Activated CD4-positive, alpha-beta T cell treated with anti-CD3 and anti-CD28 coated beads, Interleukin-2, amount 50 U/mL, for 1 hour (primary cell): ENCODE data around the gene ZNF648.
"Not testable (repeated sequence)": the region's sequence is repeated elsewhere in the genome, so short reads cannot be mapped to it uniquely, and the experiment has no call there.

Source experiments
- DNase-seq: peaks from one replicate; pipeline ENCODE4 v3.0.0-alpha.2; 2020

ZNF648 gene, protein sequence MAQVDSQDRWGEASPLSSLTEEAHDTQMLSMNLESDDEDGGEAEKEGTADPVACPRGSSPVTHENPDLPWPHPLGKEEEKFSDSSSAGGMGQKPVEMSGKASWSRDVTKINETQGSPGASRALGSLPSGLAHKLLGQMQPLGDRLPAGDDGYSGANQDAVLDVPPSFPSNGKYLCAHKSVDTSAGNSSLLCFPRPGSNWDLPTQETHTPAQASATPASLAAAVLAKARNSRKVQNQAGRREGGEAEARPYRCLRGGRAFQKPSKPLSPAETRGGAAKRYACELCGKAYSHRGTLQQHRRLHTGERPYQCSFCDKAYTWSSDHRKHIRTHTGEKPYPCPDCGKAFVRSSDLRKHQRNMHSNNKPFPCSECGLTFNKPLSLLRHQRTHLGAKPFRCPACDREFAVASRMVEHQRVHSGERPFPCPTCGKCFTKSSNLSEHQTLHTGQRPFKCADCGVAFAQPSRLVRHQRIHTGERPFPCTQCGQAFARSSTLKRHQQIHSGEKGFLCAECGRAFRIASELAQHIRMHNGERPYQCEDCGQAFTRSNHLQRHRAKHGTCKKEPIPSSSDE

DNA sequence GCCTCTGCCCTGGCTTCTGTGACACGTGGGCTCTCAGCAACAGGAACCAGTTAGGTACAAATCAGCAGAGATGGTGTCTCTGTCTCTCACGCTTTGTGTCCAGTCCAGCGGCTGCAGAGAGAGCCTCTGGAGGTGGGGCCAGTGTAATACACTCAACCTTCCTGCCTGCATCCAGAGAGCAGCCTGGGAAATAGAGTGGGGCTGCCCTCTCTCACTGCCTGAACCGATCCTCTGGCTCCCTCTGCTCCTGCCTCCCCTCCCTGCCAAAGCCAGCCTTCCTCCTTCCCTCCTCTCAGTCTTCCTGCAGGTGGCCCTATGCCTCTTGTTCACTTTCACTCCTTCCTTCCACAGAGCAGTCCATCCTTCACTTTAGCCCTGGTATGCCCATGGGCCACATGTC is at the start of gene ZNF648:
Gene ZNF648, minus strand, starts transcription at position 119 of the 400 bp plus-strand sequence. CDS start 3,702 bp downstream, outside the sequence.
- no peak for DNase-seq

DNA sequence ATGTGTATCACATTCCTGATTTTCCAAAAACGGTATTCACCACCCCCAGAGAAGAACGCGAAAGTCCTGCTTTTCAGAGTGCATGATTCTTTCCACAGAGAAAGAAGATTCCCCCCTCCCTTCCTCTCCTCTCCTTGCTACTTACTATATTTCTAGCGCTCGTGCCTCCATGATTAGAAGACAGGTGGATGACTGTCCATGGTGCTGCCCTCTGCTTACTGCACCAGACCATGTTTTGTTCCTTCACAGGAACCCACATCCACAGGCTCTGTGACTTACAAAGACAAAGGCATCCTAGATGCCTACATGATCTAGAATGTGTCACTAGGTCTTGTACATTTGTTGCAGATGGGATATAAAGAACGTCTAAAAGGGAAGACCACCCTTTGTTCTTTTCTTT is 49.1 kb upstream of the ZNF648 start:
- DNase-seq: no peak

GRCh38 chr1:182109771-182110170 is 48.3 kb upstream of the ZNF648 start:
- DNase-seq: no peak

DNA sequence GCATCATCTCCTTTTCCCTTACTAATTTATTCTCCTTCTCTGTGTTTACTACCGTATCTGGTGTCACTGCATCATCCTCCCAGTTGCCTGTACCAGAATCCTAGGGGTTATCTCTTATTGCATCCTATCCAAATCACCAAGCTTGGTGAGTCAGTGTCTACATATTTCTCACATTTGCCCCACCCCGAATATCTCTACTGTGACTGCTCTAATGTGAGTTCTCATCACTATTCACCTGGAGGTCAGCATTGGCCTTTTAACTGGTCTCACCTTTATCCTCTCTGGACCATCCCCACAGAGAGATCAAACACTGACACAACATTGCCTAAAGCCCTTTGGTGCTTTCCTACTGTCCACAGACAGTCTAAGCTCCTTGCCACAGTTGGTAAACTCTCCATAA is 45.7 kb upstream of the ZNF648 start:
- no peak for DNase-seq

DNA sequence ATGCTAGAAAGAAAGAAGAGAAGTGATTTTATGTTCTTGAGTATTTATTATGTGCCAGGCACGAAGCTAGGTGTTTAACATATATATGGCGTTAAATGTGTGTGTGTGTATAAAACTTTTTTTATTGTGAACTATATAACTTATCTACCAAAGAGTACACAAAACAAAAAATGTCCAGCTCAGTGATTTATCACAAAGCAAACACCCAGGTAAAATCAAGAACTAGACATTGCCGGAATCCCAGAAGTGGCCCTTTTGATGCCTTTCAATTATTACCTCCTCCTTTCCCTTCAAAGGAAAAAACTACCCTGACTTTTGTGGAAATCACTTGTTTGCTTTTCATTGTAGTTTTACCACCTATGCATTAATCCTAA is 40.5 kb upstream of the ZNF648 start:
- DNase-seq: no peak

GRCh38 chr1:182101415-182102042 is 40.0 kb upstream of the ZNF648 start:
- DNase-seq: no peak

DNA sequence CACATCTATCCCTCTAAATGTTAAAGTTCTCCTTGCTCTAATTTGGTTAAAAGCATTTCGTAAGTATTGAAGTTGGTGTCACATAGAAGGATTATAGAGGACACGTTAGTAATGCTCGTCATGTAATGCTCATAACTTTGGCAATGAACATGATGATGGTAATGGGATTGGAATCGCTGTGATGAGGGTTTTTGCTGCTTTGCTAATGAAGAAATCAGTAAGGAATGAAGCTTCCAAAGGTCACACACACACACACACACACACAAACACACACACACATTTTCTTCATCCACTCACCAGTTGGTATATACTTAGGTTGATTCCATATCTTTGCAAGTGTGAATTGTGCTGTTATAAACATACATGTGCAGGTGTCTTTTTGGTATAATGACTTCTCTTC is 36.8 kb upstream of the ZNF648 start:
- no peak for DNase-seq

GRCh38 chr1:182095946-182096345 is 34.4 kb upstream of the ZNF648 start:
- DNase-seq: no peak

DNA sequence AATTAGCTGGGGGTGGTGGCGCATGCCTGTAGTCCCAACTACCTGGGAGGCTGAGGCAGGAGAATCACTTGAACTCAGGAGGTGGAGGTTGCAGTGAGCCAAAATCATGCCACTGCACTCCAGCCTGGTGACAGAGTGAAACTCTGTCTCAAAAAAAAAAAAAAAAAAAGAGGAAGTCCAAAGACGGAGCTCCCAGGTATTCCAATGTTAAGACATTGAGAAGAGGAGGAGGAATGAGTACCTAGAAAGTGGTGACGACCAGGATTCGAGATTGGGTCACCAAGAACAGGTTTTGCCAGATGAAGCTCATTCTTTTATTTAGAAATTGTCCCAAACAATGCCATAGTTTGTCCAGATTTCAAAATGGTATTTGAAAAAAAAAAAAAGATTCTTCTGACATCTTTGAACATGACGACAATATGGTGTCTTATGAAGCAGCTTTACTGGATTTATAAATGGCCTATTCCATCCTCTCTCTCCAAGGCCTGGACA is 33.0 kb upstream of the ZNF648 start:
- DNase-seq: not testable (repeated sequence)

- no peak for DNase-seq
Observed at GRCh38 chr1:182093781-182094180, 32.3 kb upstream of the ZNF648 start.

GRCh38 chr1:182092336-182092735 is 30.8 kb upstream of the ZNF648 start:
- no peak for DNase-seq

- DNase-seq: no peak
Observed at GRCh38 chr1:182091083-182091482, 29.6 kb upstream of the ZNF648 start.

DNA sequence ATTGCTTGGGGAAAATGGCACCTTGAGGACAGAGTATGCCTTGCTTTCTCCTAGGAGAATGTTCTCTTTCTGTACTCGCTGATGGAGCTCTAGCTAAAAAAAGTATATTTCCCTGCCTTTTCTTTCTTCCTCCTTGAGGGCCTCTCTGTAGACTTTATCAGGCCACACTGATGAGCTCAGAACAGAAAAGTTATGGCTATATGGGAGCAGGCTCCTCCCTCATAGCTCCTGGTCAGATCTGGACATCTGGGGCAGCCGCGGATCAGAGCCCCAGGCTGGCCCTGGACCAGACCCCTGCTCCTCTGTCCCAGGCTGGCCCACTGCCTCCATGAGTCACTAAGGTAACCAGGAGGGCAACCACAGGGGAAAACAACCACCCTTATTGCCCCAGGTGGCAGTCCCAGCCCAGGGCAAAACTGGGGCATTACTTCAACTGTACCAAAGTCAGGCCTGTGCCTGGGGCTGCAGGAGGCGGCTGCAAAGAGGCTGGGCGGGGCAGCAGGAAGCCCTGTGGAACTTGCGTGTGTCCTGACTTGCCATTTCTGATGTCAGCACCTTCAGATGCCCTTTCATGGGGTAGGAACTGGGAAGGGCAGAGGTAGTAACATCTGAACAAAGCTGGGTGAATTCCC is 26.3 kb upstream of the ZNF648 start:
- peak; percentile 35 for DNase-seq

DNA sequence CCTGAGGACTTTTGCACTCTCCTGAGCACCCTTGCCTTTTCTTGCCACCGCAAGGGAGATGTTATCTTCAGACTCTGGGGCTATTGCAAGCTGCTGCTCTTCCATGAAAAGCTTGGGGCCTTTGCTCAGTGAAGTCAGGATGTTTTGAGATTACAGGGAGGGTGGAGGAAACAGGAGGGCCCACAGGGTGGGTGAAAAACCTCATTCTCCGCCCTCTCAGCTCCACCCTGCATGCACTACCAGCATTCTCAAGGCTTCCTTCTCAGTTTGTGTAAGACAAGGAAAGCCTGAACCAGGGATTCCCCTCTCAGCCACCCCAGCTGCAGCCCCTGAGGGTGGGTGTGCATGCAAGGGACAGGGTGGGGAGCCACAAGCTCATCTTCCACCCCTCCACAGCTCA is 25.8 kb upstream of the ZNF648 start:
- no peak for DNase-seq

- DNase-seq: no peak
Observed at GRCh38 chr1:182086620-182087019, 25.1 kb upstream of the ZNF648 start.

DNA sequence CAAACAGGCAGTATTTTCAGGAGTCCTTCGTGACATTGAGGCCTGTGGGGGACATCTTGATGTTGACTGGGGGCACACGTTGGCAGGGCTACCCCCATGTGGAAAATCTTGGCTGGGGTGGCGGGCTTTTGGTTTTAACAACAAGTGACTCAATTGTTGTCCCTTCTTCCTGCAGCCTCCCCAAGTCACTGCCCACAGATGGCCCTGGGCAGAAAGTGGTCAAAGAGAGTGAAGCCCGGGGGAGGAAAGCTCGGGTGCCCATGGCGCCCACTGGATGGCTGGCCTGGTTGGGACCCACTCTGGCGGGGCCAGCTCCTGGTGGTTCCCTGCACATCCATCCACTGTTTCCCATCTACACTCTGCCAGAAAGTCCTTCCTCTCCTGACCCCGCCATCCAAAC is 24.6 kb upstream of the ZNF648 start:
- no peak for DNase-seq

DNA sequence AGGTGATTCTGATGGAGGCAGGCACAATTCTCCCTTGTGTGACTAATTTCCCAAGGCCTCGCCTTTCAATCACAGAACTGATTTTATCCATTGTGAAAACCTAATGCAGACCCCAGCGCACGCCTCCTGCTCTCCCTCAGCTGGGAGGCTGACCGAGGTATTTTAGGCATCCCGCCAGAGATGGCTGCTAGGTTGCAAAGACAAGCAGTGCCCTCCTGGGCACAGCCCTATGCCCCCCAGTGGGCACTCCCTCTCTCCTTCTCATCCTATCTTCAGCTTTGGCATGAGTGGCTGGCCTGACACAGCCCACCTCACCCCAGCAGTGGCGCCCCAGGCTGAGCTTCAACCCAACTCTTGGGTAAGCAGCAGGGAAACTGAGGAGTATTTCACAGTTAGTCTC is 24.2 kb upstream of the ZNF648 start:
- no peak for DNase-seq

DNA sequence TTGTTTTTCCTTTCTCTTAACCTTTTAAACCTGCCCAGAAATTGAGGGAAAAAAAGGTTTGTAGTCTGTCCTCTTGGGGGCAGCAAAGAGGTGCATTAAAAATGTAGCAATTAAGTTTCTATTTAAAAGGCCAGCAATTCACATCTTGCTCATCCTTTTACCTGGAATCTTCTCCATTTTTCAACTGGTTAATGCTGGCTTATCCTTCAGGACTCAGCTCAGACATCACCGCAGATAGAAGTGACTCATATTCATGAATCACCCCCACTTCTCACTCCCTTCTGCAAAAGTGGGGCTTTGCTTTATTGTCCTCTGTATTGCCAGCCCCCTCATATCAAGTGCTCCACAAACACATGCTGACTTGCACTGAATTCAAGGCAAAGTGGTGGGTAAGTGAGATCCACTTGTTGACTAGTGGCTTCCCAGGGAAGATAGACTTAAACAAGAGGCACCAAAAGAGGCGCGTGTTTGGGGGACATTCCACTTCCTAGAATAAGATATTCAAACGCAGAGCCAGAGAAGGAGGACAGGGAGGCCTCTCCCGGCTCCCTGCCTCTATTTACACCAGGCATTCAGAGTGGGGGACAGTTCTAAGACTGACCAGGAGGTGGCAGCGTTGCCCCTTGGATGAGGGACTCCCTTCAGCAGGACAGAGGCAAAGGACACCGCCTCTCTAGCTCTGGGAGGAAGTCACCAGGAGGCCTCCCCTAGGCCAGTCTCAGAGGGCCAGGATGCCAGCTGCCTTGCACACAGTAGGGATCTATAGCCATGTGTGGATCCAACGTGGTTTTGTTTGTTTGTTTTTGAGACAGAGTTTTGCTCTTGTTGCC is 23.2 kb upstream of the ZNF648 start:
- DNase-seq: peak; percentile 80

DNA sequence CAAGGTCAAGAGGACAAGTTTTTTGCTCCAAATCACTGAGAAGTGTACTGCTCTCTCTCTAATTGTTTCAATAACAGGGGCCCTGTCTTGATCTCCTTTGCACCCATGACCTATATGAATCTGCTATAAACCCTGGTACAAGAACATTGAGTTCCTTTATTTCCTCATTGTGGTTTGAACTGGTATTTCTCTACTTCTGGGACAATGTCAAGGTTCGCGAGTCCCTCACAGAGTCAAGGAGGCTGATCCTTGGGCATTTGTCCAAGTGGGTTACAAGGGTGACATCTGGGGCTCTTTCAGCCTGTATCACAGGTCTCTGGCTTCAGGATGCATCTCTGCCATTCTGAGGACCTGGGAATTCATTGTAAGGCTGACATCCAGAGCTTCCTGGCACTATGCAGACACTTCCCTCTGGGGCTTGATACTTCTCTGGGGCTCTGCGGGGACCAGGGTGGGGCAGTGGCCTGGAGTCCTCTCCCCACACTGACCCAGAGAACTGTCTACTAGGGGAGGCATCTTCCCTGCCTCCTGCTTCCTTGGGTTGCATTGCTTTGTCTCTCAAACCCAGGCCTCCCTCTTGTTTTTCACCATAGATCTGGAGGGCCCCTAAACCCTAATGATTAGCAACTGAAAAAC is 22.5 kb upstream of the ZNF648 start:
- DNase-seq: no peak

GRCh38 chr1:182080955-182081582 is 19.6 kb upstream of the ZNF648 start:
- no peak for DNase-seq

DNA sequence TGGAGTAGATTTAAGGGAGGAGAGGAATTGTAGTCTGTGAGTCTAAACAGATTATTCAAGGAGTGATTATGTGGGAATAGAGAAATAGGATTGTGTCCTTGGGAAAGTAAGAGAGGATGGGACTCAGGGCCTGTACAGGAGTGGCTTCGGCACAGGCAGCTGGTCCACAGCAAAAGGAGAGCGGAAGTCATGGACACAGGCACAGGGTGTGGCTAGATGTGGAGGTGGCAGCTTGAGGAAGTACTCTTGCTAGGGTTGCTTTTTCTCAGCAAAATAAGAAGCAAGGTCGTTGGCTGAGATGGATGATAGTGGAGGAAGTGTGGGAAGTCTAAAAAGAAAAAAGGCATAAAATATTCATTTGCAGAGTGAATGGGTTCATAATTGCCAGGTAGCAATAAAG is 18.5 kb upstream of the ZNF648 start:
- no peak for DNase-seq

DNA sequence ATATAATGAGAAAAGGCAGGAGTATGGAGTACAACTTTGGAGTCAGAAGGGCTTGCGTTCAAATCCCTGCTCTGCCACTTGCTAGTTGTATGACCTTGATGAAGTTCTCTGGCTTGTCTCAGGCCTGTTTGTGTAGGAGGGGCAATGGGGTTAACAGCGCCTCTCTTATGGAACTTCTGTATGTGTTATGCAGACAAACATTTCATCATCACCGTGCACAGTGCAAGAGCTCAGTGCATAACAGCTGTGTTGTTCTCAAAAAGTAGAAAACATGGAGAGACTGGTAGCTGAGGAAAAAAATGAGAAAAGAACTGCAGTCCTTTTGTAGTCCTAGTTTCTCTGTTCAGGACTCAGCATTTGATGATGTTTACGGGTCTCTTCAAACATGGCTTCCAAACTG is 10.4 kb upstream of the ZNF648 start:
- DNase-seq: no peak
